ENCODE results near the gene TYMP.

TYMP gene

GRCh38 chr22:50529897-50530579, at the start of gene TYMP:
TYMP (minus strand) TSS chr22:50530012; CDS start chr22:50529709, 303 bp downstream.
- DNase-seq, result no peak

GRCh38 chr22:50578776-50579310, 49.0 kb upstream of the TYMP start:
- no peak for DNase-seq

GRCh38 chr22:50577987-50578775, 48.4 kb upstream of the TYMP start, which contains the start of gene CPT1B:
CPT1B (minus strand) TSS chr22:50578427; CDS start chr22:50577915, 512 bp downstream.
- no peak for DNase-seq

GRCh38 chr22:50577697-50577986, 47.8 kb upstream of the TYMP start:
- no peak for DNase-seq

GRCh38 chr22:50576806-50577696, 47.2 kb upstream of the TYMP start:
- DNase-seq, result no peak

GRCh38 chr22:50576070-50576469, 46.3 kb upstream of the TYMP start:
- no peak for DNase-seq

- no peak for DNase-seq
Measured at GRCh38 chr22:50575426-50575941, 45.7 kb upstream of the TYMP start.

GRCh38 chr22:50574383-50574755, 44.6 kb upstream of the TYMP start:
- no peak for DNase-seq

GRCh38 chr22:50573491-50574382, 43.9 kb upstream of the TYMP start:
- DNase-seq, result no peak

- DNase-seq, result no peak
Measured at GRCh38 chr22:50572965-50573364, 43.2 kb upstream of the TYMP start.

- DNase-seq, result no peak
Measured at GRCh38 chr22:50571264-50572175, 41.7 kb upstream of the TYMP start.

GRCh38 chr22:50570861-50571260, 41.0 kb upstream of the TYMP start:
- no peak for DNase-seq

- DNase-seq, result no peak
Measured at GRCh38 chr22:50569896-50570535, 40.2 kb upstream of the TYMP start.

- no peak for DNase-seq
Measured at GRCh38 chr22:50569041-50569459, 39.2 kb upstream of the TYMP start.

GRCh38 chr22:50568626-50569025, 38.8 kb upstream of the TYMP start:
- DNase-seq, result no peak

GRCh38 chr22:50567721-50568252, 38.0 kb upstream of the TYMP start:
- DNase-seq, result no peak

- no peak for DNase-seq
Measured at GRCh38 chr22:50564289-50564688, 34.5 kb upstream of the TYMP start.

- no peak for DNase-seq
Measured at GRCh38 chr22:50563413-50564160, 33.8 kb upstream of the TYMP start.

All from NCI-H510A (cell line).